CD14-positive monocyte (primary cell): ENCODE measurements around the gene SLC4A11. TPM values are rescaled to one million over a fixed set of nuclear protein-coding genes. Genes with fewer than 3 reads are reported as not detected.
A peak's percentile ranks its signal among the peaks of the same experiment; 100 is the strongest.

Experiments
- DNase-seq, 3 donors: peaks; one replicate each; pipeline ENCODE4 v3.0.0-alpha.2; 2011 to 2022
- H2AFZ ChIP-seq: 2 replicates; pipeline ENCODE4 v1.6.0; 2012; ENCODE audit warnings: mild to moderate bottlenecking, low read depth, low read length, inconsistent platforms; ENCODE audit not compliant: insufficient read depth, poor library complexity, severe bottlenecking
- H3K27ac ChIP-seq, 2 donors: 1 replicate in 1 of 2; 2 replicates in 1 of 2; pipeline ENCODE4 v1.5.1; 2012 to 2013; ENCODE audit warnings: low read length in 2 of 2, control low read depth in 1 of 2, inconsistent platforms in 1 of 2, low read depth in 1 of 2, mild to moderate bottlenecking in 1 of 2
- H3K27me3 ChIP-seq, 2 donors: one replicate each; pipeline versions ENCODE4 v1.6.0 to v1.6.1; 2011 to 2013; ENCODE audit warnings: low read length in 2 of 2; ENCODE audit not compliant: control insufficient read depth in 2 of 2, insufficient read depth in 2 of 2
- H3K36me3 ChIP-seq, 2 donors: replicated peaks in 1 of 2; 1 replicate in 1 of 2; 2 replicates in 1 of 2; pipeline versions ENCODE4 v1.5.1 to v1.6.1; 2012 to 2013; ENCODE audit warnings: low read length in 2 of 2, control low read depth in 1 of 2, inconsistent platforms in 1 of 2, mild to moderate bottlenecking in 1 of 2; ENCODE audit not compliant: insufficient read depth in 2 of 2, control insufficient read depth in 1 of 2
- H3K4me1 ChIP-seq, 2 donors: 1 replicate in 1 of 2; 2 replicates in 1 of 2; pipeline versions ENCODE4 v1.5.1 to v1.6.1; 2012 to 2013; ENCODE audit warnings: low read length in 2 of 2, control low read depth in 1 of 2, inconsistent platforms in 1 of 2, mild to moderate bottlenecking in 1 of 2, moderate library complexity in 1 of 2; ENCODE audit not compliant: insufficient read depth in 2 of 2, control insufficient read depth in 1 of 2
- H3K4me2 ChIP-seq: replicated peaks from 2 replicates; pipeline ENCODE3; 2012; ENCODE audit warnings: low read length, moderate library complexity, mild to moderate bottlenecking; ENCODE audit not compliant: poor library complexity, severe bottlenecking; ENCODE audit errors: extremely low read depth
- H3K4me3 ChIP-seq, 3 experiments: fragments of 200-600 bp in 1 of 3; sonication (generic) in 1 of 3; replicated peaks in 1 of 3; 1 replicate in 2 of 3; 2 replicates in 1 of 3; pipeline ENCODE4 v1.5.1; 2011 to 2013; ENCODE audit warnings: low read length in 3 of 3, mild to moderate bottlenecking in 3 of 3, control low read depth in 2 of 3, low read depth in 2 of 3, inconsistent platforms in 1 of 3, moderate library complexity in 1 of 3
- H3K79me2 ChIP-seq: 2 replicates; pipeline ENCODE4 v1.6.0; 2012; ENCODE audit warnings: mild to moderate bottlenecking, control low read depth, inconsistent platforms, low read length, moderate library complexity; ENCODE audit not compliant: insufficient read depth
- H3K9ac ChIP-seq: 2 replicates; pipeline ENCODE4 v1.6.0; 2017; ENCODE audit warnings: low read length, mild to moderate bottlenecking; ENCODE audit not compliant: insufficient read depth, poor library complexity, severe bottlenecking
- H3K9me3 ChIP-seq, 2 donors: replicated peaks in 1 of 2; 1 replicate in 1 of 2; 2 replicates in 1 of 2; pipeline versions ENCODE4 v1.5.1 to v1.6.1; 2012 to 2013; ENCODE audit warnings: low read length in 2 of 2, control low read depth in 1 of 2; ENCODE audit not compliant: control insufficient read depth in 1 of 2, insufficient read depth in 1 of 2
- H4K20me1 ChIP-seq: 2 replicates; pipeline ENCODE4 v1.6.0; 2012; ENCODE audit warnings: mild to moderate bottlenecking, low read length, control low read depth, moderate library complexity; ENCODE audit not compliant: insufficient read depth
- H3K27ac Mint-ChIP-seq, 7 donors: one replicate each; pipeline ENCODE4 v1.8.0; 2020; ENCODE audit warnings: mild to moderate bottlenecking in 7 of 7, mixed read lengths in 7 of 7, moderate library complexity in 6 of 7, inconsistent platforms in 2 of 7
- H3K27me3 Mint-ChIP-seq, 3 donors: one replicate each; pipeline ENCODE4 v1.8.0; 2021 to 2022; ENCODE audit warnings: low read depth in 3 of 3, mild to moderate bottlenecking in 3 of 3, mixed read lengths in 3 of 3, moderate library complexity in 3 of 3, inconsistent platforms in 1 of 3
- H3K36me3 Mint-ChIP-seq, 2 donors: one replicate each; pipeline ENCODE4 v1.8.0; 2020; ENCODE audit warnings: mixed read lengths in 2 of 2, inconsistent platforms in 1 of 2, mild to moderate bottlenecking in 1 of 2
- H3K4me1 Mint-ChIP-seq: one replicate; pipeline ENCODE4 v1.8.0; 2020; ENCODE audit warnings: mild to moderate bottlenecking, mixed read lengths
- H3K4me3 Mint-ChIP-seq, 2 donors: one replicate each; pipeline ENCODE4 v1.8.0; 2020; ENCODE audit warnings: mild to moderate bottlenecking in 2 of 2, mixed read lengths in 2 of 2, moderate library complexity in 1 of 2
- H3K9me3 Mint-ChIP-seq, 7 donors: one replicate each; pipeline ENCODE4 v1.8.0; 2020 to 2022; ENCODE audit warnings: mixed read lengths in 7 of 7, mild to moderate bottlenecking in 6 of 7, moderate library complexity in 6 of 7, inconsistent platforms in 2 of 7
- CTCF ChIP-seq: fragments of 200-600 bp; IDR thresholded peaks from one replicate; pipeline ENCODE4 v1.8.0; 2022; ENCODE audit warnings: antibody characterized with exemption, mild to moderate bottlenecking
- WGBS: methylation state at CpG from one replicate; pipeline ENCODE4 v1.1.5; 2013; ENCODE audit warnings: missing lambda C conversion rate; ENCODE audit not compliant: insufficient coverage; 5-methylcytosine and 5-hydroxymethylcytosine counted together
- intact Hi-C, 2 donors: fragments of 100-400 bp; cut with micrococcal nuclease; formaldehyde crosslinking; loops; one replicate each; pipeline versions ENCODE4 v1.15.0 to v1.15.1; 2023
- polyA minus RNA-seq: library from RNA; depleted of rRNA, polyadenylated mRNA; stranded (reverse); fragments of >200 nt; gene quantifications from 2 replicates; pipeline ENCODE4 v1.2.3, GENCODE V29; 2012
- polyA plus RNA-seq, 3 donors: library from polyadenylated mRNA; depleted of rRNA in 1 of 3; unstranded in 2 of 3; stranded (reverse) in 1 of 3; fragments of 300-500 nt in 2 of 3; fragments of >200 nt in 1 of 3; fragmentation: Illumina TruSeq in 2 of 3; gene quantifications; 1 replicate in 2 of 3; 2 replicates in 1 of 3; pipeline ENCODE4 v1.2.3, GENCODE V29; 2012 to 2021
- total RNA-seq, 12 experiments: library from RNA in 1 of 12; stranded (reverse) in 1 of 12; fragments of 120-200 nt in 1 of 12; gene quantifications; one replicate each; pipeline ENCODE4 v1.2.4 and lab custom pipeline; 2013 to 2026; ENCODE audit warnings: mixed read lengths in 6 of 12, inconsistent platforms in 1 of 12

The SLC4A11 gene
- 0.02 TPM for total RNA-seq (2013)
- under 1 TPM in 2 of 3 donors, not detected in 1; 0.11 to 0.33 TPM for polyA plus RNA-seq
- 0.14 TPM in 1 of 2 replicates, not detected in the other for polyA minus RNA-seq
- 0.08 to 0.81 (median 0.29) reads per million in 11 experiments for total RNA-seq (lab: John Stamatoyannopoulos, UW)

- Histone ChIP-seq H3K27me3 (peaks cover 29 to 76% of the 10 kb centered on the region in 2 donors), H3K9ac (peak within 1 kb of the TSS; percentile 43), H3K4me1 (peaks cover 19 to 24% of the 10 kb centered on the region in 2 donors), H2AFZ (peak within 1 kb of the TSS; percentile 83), H3K4me3 (peak within 1 kb of the TSS; percentile 56 to 87 (median 68)), H3K9me3 (peaks cover 0 to 25% of the 10 kb centered on the region in 2 donors), H4K20me1 (no peaks in the 10 kb centered on the region), H3K27ac (no peak within 1 kb of the TSS), H3K79me2 (no peaks in the 10 kb centered on the region), H3K36me3 (no peaks in the 10 kb centered on the region), H3K4me2 (peak within 1 kb of the TSS; percentile 97)
- Mint-ChIP-seq H3K4me1 (peaks cover 15% of the 10 kb centered on the region), H3K27me3 (peaks cover 71 to 90% (median 81%) of the 10 kb centered on the region in 3 donors), H3K27ac (peak within 1 kb of the TSS in 2 of 7 donors; percentile 21 to 36), H3K9me3 (peaks cover 0 to 21% (median 10%) of the 10 kb centered on the region in 7 donors), H3K36me3 (peaks cover 6 to 9% of the 10 kb centered on the region in 2 donors), H3K4me3 (peak within 1 kb of the TSS; percentile 98)
- intact Hi-C loops, result no loop called here
- WGBS, result 1% methylated on average over 105 of the region's 107 CpGs
- TF ChIP-seq CTCF, result no peak
- DNase-seq, result no peak
Observed at GRCh38 chr20:3239026-3239866, at the start of gene SLC4A11. SLC4A11 (minus strand) TSS chr20:3239190; CDS start chr20:3239137, 53 bp downstream.

DNA sequence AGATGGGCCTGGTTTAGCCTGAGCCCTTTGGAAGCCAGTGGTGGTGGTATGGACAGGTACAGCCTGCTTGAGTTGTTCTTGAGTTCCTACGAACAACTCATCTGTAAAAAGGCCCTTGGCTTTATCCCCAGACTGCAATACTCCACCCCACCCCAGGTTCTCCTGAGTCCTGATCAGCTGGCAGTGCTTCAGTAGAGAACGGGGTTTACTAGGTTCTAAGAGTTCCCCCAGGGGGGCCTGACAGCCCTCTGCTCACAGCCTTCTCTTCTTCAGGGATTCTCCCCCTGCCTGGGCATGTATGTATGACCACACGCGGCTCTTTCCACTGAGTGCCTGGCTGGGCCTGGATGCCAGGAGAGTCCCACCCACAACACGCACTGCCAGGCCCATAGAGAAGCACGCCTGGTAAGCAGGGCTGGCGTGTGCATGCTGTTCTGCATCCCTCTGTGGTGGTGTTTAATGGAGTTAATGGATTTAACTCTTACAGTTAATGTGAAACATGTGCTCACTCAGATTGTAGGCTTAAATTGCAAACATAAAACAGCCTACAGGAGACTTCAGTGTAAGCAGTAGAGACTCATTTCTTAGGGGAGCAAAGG lies 44.3 kb upstream of the SLC4A11 start:
- no peaks in the 10 kb centered on the region for H3K79me2 ChIP-seq
- no peak overlapping the region for H3K4me3 Mint-ChIP-seq
- no peaks in the 10 kb centered on the region for H3K9me3 ChIP-seq
- no peaks in the 10 kb centered on the region for H3K4me1 Mint-ChIP-seq
- H3K27me3 Mint-ChIP-seq, result peaks cover 0 to 2% (median 2%) of the 10 kb centered on the region in 3 donors
- H3K9ac ChIP-seq, result no peak overlapping the region
- no peak overlapping the region for H2AFZ ChIP-seq
- peaks cover 71 to 96% of the 10 kb centered on the region in 2 donors for H3K36me3 Mint-ChIP-seq
- intact Hi-C loops, result no loop called here
- TF ChIP-seq CTCF, result no peak
- no peak overlapping the region for H3K4me2 ChIP-seq
- H3K27me3 ChIP-seq, result no peaks in the 10 kb centered on the region
- H3K27ac ChIP-seq, result no peak overlapping the region
- H3K9me3 Mint-ChIP-seq, result no peaks in the 10 kb centered on the region
- H3K4me1 ChIP-seq, result no peaks in the 10 kb centered on the region
- 79% methylated on average over 5 of the region's 7 CpGs for WGBS
- H3K27ac Mint-ChIP-seq, result peak overlapping the region in 1 of 7 donors; percentile 70
- H3K4me3 ChIP-seq, result no peak overlapping the region
- peaks cover 66 to 90% of the 10 kb centered on the region in 2 donors for H3K36me3 ChIP-seq
- DNase-seq, result no peak
- H4K20me1 ChIP-seq, result no peaks in the 10 kb centered on the region
